ENCODE measurements around the gene CDKN2C. TPM values are rescaled to one million over a fixed set of nuclear protein-coding genes. Genes with fewer than 3 reads are reported as not detected.

Gene CDKN2C
- total RNA-seq, 2 donors from 2014 or later, result 10.3 to 12.6 TPM

DNA sequence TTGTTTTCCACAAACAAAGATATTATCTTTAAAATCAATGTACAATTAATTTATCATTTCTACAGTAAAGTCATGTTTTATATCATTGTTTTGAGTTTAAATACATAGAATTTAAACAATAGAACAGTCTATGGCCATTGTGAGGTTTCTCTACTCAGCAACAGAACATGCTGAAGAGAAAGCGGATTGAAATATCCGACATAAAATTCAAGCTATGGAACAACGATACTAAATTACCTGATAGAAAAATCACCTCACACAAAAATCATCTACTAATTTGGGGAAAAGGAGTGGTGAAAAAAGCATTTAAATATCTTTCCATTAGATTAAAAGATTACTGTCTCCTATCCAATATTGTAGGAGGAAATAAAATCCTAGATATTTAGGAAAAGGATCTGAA, 12.6 kb downstream of the CDKN2C start:
- DNase-seq (ENCODE audit: low spot score), result no peak
- Histone ChIP-seq H3K9me3 (no peaks in the 10 kb centered on the region), H3K36me3 (no peaks in the 10 kb centered on the region), H3K27ac (peak overlapping the region; percentile 22 to 97), H3K4me1 (ENCODE audit: control insufficient read depth in 1 of 2, low read depth in 2 of 2) (peaks cover 0 to 5% of the 10 kb centered on the region in 2 donors), H3K4me3 (peak overlapping the region; percentile 49), H3K27me3 (replicated peaks; ENCODE audit: insufficient read depth) (no peaks in the 10 kb centered on the region)
- TF ChIP-seq CTCF (IDR thresholded peaks at IDR 0.05), result no peak
- no peak for ATAC-seq (ENCODE audit: insufficient number of reproducible peaks, low FRiP score, low read depth)

DNA sequence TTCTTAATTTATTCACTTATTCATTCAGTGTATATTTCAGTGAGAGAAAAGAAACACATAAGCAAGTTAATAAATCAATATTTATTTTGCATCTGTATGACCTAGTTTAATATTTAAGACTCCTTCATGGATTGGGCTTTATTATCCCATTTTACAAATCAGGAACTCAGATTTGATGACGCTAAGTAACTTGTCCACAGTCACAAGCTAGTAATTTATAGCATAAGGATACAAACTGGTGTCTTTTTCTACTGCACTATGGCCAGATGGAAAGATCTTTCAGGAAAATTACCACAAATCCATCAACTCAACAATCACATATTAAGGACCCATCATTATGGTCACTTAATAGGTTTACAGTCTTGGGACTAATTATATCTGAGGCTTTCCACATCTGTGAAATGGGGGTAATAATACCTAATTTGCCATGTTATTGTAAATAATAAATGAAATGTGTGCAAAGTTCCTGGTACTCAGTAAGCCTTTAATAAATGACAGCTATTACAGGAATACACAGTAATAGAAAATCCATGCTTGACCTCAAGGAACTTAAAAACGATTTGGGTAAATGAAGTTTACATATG, 13.3 kb downstream of the CDKN2C start:
- no peak overlapping the region for H3K4me3 ChIP-seq
- H3K9me3 ChIP-seq, result no peaks in the 10 kb centered on the region
- no peaks in the 10 kb centered on the region for H3K27me3 ChIP-seq (replicated peaks; ENCODE audit: insufficient read depth)
- H3K4me1 ChIP-seq (ENCODE audit: control insufficient read depth in 1 of 2, low read depth in 2 of 2), result peaks cover 0 to 5% of the 10 kb centered on the region in 2 donors
- DNase-seq (ENCODE audit: low spot score), result no peak
- no peak for TF ChIP-seq CTCF (IDR thresholded peaks at IDR 0.05)
- H3K27ac ChIP-seq, result peak overlapping the region in 1 of 2 donors; percentile 97
- H3K36me3 ChIP-seq, result no peaks in the 10 kb centered on the region
- no peak for ATAC-seq (ENCODE audit: insufficient number of reproducible peaks, low FRiP score, low read depth)

- DNase-seq (ENCODE audit: low spot score), result no peak
- Histone ChIP-seq H3K9me3 (no peaks in the 10 kb centered on the region), H3K4me1 (ENCODE audit: control insufficient read depth in 1 of 2, low read depth in 2 of 2) (no peaks in the 10 kb centered on the region), H3K4me3 (peak overlapping the region; percentile 24), H3K27ac (peak overlapping the region; percentile 5 to 9), H3K36me3 (no peaks in the 10 kb centered on the region), H3K27me3 (replicated peaks; ENCODE audit: insufficient read depth) (no peaks in the 10 kb centered on the region)
- no peak for TF ChIP-seq CTCF (IDR thresholded peaks at IDR 0.05)
- ATAC-seq (ENCODE audit: insufficient number of reproducible peaks, low FRiP score, low read depth), result no peak
Observed at GRCh38 chr1:50985094-50985493, 15.0 kb downstream of the CDKN2C start.

- no peak overlapping the region for H3K27ac ChIP-seq
Observed at GRCh38 chr1:50986653-50987052, 16.6 kb downstream of the CDKN2C start.

GRCh38 chr1:50989694-50990093, 19.6 kb downstream of the CDKN2C start:
- Histone ChIP-seq H3K4me1 (ENCODE audit: control insufficient read depth in 1 of 2, low read depth in 2 of 2) (no peaks in the 10 kb centered on the region), H3K27ac (no peak overlapping the region), H3K36me3 (no peaks in the 10 kb centered on the region), H3K9me3 (no peaks in the 10 kb centered on the region), H3K4me3 (no peak overlapping the region), H3K27me3 (replicated peaks; ENCODE audit: insufficient read depth) (no peaks in the 10 kb centered on the region)
- TF ChIP-seq CTCF (IDR thresholded peaks at IDR 0.05), result no peak
- DNase-seq (ENCODE audit: low spot score) (no peak), ATAC-seq (ENCODE audit: insufficient number of reproducible peaks, low FRiP score, low read depth) (no peak)

More at GRCh38 chr1:50986653-50987052, 16.6 kb downstream of the CDKN2C start:
- Histone ChIP-seq H3K9me3 (no peaks in the 10 kb centered on the region), H3K36me3 (no peaks in the 10 kb centered on the region), H3K4me1 (ENCODE audit: control insufficient read depth in 1 of 2, low read depth in 2 of 2) (no peaks in the 10 kb centered on the region), H3K27me3 (replicated peaks; ENCODE audit: insufficient read depth) (no peaks in the 10 kb centered on the region), H3K4me3 (no peak overlapping the region)
- ATAC-seq (ENCODE audit: insufficient number of reproducible peaks, low FRiP score, low read depth) (no peak), DNase-seq (ENCODE audit: low spot score) (no peak)
- TF ChIP-seq CTCF (IDR thresholded peaks at IDR 0.05), result no peak

Measured in thoracic aorta (tissue), 2 donors.